CD4-positive, alpha-beta T cell treated with Interleukin-4 for 4 hours (primary cell): ENCODE data around the gene SRP14.
"Not testable (repeated sequence)": the region's sequence is repeated elsewhere in the genome, so short reads cannot be mapped to it uniquely, and the experiment has no call there.

ENCODE experiments used
- DNase-seq: peaks from one replicate; pipeline ENCODE4 v3.0.0-alpha.2; 2020

Gene SRP14, protein sequence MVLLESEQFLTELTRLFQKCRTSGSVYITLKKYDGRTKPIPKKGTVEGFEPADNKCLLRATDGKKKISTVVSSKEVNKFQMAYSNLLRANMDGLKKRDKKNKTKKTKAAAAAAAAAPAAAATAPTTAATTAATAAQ

GRCh38 chr15:40038638-40039543 lies at the start of gene SRP14:
SRP14 (minus strand) TSS chr15:40039181; CDS start chr15:40039116, 65 bp downstream.
- peak; percentile 92 for DNase-seq

DNA sequence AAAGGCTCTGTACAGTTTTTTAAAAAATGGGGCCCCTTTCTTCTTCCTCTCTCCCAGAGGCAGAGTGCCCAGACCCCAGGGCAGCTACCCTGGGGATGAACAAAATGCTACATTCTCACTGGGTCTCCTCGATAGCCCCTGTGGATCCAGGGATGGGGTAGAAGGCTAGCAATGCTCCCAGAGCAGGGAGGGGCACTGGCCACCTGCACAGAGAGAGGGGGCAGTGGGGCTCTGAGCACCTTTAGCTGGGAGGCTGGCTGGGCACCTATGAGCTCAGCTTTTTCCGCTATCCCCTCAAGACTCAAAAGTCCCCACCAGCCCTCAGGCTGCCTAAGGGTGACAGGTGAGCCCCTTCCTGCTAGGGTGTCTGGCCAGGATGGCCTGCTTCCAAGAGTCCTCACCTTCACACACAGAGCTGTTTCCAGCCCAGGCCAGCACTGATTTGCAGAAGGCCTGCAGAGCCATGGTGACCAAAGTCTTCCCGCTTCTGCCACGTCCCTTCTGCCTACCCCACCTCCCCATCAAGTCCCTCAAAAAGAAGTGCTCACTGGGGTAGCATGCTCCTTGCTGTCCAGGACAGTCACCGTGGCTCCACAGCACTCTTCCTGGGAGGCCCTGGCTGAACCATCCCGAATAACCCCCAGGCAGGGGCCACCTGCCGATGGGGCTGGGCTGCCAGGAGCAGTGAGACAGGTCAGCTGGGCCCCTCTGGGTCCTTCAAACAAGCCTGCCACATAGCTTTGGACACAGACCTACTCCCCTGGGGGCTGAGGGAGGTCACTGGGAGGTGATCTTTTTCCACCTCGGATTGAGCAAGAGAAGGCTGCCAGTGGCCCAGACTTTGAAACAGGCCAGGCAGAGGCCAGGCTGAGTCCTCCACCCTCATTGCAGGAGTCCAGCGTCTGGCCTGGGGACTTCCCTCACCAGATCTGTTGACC lies 49.3 kb upstream of the SRP14 start:
- DNase-seq = no peak

- no peak for DNase-seq
Measured at GRCh38 chr15:40087068-40087810, 48.3 kb upstream of the SRP14 start.

DNA sequence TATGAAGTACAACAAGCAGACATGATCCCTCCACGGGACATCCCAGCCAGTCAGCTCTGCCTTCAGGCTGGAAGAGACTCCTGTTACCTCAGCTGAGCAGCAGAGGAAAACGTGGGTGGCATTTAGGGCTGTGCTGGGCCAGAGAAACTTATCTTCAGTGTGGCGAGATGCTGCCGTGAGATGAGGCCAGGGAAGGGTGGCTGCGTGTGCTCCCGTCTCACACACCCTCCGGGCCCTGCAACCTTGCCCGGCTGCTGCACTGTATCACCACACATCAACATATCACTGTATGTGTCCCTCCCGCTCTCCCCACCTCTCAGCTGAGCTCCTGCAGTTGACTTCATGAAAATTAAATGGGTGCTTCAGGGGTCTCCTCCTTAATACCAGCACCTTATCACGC lies 46.3 kb upstream of the SRP14 start:
- no peak for DNase-seq

- DNase-seq = no peak
Measured at GRCh38 chr15:40084650-40085049, 45.7 kb upstream of the SRP14 start.

DNA sequence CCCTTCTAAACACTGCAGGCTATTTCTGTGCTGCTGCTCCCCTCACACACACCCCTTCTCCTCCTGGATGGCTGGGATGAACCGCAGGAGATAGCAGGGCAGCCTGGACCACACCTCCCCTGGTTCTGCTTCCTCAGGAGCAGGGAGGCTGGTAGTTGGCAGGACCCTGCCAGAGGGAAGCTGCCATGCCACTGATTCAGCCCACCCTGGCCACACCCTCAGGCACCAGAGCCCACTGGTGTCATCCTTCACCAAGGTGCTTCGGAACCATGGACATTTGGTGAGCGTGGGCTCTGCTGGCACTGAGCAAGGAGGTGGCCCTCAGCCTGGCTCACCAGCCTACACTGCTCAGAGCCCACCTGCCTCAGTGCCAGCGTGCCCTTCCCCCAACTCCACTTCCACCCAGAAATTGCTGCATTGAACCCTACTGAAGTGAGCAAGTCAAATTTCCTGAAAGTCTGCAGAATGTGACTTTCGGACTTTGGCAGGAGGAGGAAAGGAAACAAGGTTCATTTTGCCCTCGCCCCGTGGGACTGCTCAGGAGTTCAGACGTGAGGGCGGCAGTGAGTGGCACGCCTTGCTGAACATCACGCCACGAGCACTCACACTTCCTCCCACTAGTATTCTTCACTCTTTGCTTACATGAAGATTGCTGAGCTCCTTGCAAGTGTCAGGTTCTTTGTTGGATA lies 43.4 kb upstream of the SRP14 start:
- DNase-seq = no peak

- DNase-seq = no peak
Measured at GRCh38 chr15:40081691-40082194, 42.8 kb upstream of the SRP14 start.

DNA sequence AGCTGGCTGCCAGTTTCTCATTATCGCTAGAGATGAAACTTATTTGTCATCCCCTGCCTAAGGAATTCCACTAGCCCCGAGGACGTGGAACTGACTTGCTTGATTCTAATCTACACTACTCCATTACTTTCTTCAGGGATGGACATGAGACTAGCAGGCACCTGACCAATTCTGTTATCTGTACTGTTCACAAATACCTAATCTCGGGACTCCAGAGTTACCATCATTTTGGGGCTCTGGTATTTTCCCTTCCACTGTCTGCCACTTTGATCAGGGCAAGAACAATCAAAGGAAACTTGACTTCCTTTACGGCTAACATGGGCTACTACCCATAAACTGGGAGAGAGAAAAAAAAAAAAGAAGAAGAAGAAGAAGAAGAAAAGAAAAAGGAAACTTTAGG lies 41.9 kb upstream of the SRP14 start:
- DNase-seq = no peak

- no peak for DNase-seq
Measured at GRCh38 chr15:40080104-40080503, 41.1 kb upstream of the SRP14 start.

GRCh38 chr15:40079456-40079855 lies 40.5 kb upstream of the SRP14 start:
- DNase-seq = no peak

GRCh38 chr15:40075298-40076044 lies 36.5 kb upstream of the SRP14 start:
- no peak for DNase-seq

- not testable (repeated sequence) for DNase-seq
Measured at GRCh38 chr15:40074656-40075055, 35.7 kb upstream of the SRP14 start.

DNA sequence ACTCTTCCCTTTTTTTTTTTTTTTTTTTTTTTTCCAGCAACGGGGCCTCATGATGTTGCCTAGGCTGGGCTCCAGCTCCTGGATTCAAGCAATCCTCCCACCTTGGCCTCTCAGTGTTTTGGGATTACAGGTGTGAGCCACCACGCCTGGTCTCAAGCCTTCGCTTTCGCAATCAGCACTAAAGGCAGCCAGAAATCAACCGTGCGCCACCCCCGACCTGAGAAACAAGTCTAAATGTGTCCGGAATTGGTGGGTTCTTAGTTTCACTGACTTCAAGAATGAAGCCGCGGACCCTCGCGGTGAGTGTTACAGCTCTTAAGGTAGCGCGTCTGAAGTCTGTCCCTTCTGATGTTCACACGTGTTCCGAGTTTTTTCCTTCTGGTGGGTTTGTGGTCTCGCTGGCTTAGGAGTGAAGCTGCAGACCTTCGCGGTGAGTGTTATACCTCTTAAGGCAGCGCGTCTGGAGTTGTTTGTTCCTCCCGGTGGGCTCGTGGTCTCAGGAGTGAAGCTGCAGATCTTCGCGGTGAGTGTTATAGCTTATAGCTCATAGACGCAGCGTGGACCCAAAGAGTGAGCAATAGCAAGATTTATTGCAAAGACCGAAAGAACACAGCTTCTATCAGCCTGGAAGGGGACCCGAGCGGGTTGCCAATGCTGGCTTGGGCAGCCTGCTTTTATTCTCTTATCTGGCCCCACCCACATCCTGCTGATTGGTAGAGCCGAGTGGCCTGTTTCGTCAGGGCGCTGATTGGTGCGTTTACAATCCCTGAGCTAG lies 34.9 kb upstream of the SRP14 start:
- DNase-seq = not testable (repeated sequence)

DNA sequence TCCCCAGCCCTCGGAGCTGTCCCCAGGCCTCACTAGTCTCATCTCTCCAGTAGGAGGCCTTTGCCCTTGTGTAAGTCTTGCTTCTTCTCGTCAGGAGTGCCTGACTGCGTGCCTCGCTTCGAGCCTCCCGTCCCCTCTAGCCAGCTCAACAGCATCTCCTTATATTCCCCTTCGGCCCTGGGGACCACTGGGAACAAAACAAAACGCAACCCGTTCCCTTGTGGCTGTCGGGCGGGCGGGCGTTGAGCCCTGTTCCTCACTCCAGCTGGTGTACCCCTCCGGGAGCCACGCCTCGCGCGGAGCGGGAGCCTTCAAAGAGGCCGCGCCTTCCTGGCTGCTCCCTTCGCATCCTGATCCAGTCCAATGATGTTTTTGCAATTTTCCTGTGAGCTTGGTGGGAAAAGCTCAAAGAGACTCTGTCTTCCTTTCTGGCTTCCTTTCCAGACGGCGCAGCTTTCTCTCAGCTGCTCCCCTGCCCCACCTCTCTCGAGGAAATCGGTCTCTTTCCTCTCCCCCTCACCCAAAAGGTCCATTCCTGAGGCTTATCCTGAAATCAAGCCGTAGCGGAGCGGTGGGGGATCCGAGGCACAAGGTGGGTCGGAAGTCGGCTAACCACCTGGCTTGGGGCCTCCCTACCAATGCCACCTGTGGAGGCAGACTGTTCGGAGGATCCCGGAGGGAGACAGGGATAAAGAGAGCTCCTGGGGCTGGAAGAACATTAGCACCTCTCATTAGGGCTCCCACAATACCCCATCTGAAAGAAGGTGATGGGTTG lies 33.4 kb upstream of the SRP14 start:
- DNase-seq = no peak

DNA sequence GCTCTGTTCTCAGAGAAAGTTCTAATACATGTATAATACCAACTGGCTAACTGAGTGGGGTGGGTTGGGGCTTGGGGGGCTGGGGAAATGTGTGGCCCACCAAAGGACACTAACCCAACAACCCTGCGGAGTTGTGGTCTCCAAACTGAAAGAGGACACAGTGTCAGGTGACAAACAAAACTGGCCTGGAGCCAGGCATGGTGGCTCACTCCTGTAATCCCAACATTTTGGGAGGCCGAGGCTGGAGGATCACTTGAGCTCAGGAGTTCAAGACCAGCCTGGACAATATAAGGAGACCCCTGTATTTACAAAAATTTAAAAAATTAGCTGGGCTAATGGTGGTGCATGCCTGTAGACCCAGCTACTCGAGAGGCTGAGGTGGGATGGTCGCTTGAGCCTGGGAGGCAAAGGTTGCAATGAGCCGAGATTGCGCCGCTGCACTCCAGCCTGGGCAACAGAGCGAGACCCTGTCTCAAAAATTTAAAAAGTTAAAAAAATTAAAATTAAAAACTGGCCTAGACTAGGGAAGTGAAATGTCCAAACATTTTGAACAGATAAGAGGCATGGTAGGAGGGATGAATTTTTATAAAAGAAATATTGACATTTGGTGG lies 31.7 kb upstream of the SRP14 start:
- DNase-seq = no peak

- DNase-seq = no peak
Measured at GRCh38 chr15:40070166-40070557, 31.2 kb upstream of the SRP14 start.

DNA sequence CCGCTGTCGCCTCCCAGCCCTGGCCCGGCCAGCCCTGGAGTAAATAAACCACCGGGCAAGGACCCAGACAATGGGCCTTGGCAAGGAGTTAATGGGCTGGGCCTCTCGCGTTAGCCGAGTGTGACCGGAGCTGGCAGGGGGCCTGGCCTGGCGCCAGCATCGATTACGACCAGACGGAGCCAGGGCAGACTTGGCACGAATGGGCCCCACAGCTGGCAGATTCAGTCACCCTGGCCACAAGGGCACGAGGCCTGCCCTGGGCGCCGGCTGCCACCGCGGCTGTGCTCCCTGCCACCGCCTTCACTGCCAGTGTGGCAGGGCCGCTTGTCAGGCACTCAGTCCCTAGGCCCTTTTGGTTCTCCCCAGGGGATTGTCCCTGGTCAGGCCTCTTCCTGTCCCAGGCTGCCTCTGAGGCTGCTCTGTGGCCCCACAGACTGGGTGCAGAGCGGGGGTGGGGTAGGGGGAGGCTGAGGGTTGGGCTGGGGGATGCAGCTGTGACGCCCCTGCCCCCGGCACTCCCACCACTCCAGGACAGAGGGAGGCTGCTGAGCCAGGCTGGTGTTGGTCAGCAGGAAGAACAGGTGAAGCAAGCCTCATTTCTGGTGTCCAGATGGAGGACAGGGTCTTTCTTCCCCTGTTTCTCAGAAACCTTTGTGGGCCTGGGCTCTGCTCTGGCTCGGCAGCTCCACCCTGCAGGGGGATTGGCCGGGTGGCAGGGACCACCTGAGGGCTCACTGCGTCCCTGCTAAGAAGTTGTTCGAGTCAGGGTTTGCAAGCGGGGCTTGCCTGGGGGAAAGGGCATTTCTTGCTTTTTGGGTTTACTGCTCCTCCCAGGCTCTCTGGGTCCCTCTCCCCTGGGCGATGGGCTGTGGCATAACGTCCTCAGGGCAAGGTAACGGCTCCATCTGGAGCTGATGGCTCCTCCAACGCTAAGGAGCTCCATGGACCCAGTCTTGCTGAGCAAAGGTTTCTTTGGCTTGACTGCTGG lies 30.5 kb upstream of the SRP14 start:
- DNase-seq = no peak
